HepG2 (cell line): Measurements from ENCODE around the gene R3HDM1. TPM values are rescaled to one million over a fixed set of nuclear protein-coding genes. Genes with fewer than 3 reads are reported as not detected.

Experiments used
- ATAC-seq: fragments of 200-7000 bp; cut with Tn5 transposase; 3 replicates; pipeline ENCODE4 v1.9.1; 2020; ENCODE audit warnings: mild to moderate bottlenecking, moderate library complexity
- BruUV-seq: library from RNA; stranded (reverse); fragments of 400-500 nt; replicated peaks from 2 replicates; lab custom pipeline; 2021; lab: Mats Ljungman, UMichigan
- CTCF ChIA-PET: fragments of 300-600 bp; formaldehyde crosslinking; extraction: SDS; loops from one replicate; lab custom pipeline; 2021; ENCODE audit warnings: low total read pairs, inconsistent platforms, low intra/inter-chr PET ratio; lab: Yijun Ruan, JAX
- POLR2A ChIA-PET: fragments of 350-600 bp; sonication (Branson Sonifier 250); formaldehyde crosslinking; loops from one replicate; lab custom pipeline; 2020; ENCODE audit warnings: antibody characterized with exemption, inconsistent platforms; lab: Yijun Ruan, JAX
- DNase-seq: peaks from one replicate; pipeline ENCODE4 v3.0.0-alpha.2; 2015; ENCODE audit warnings: low spot score
- FAIRE-seq: peaks from 3 replicates; lab custom pipeline; 2011; peaks lifted over from hg19 to GRCh38; lab: Jason Lieb, UNC
- H2AFZ ChIP-seq: one replicate; pipeline ENCODE4 v1.6.1; 2011; ENCODE audit warnings: low read length, inconsistent platforms
- H3K27ac ChIP-seq: fragments of 300-600 bp; 3 replicates; pipeline ENCODE4 v1.8.0; 2011; ENCODE audit warnings: mixed run types, mild to moderate bottlenecking, mixed read lengths, low read length, inconsistent platforms; ENCODE audit not compliant: insufficient read depth; ENCODE audit errors: extremely low read length
- H3K27me3 ChIP-seq, 2 experiments: fragments of 200-600 bp in 1 of 2; 2 replicates in 1 of 2; 3 replicates in 1 of 2; pipeline versions ENCODE4 v1.6.0 to v1.8.0; 2011; ENCODE audit warnings: low read length in 2 of 2, mild to moderate bottlenecking in 2 of 2, moderate library complexity in 2 of 2, inconsistent platforms in 1 of 2; ENCODE audit not compliant: insufficient read depth in 2 of 2, control insufficient read depth in 1 of 2
- H3K36me3 ChIP-seq, 2 experiments: fragments of 200-600 bp in 1 of 2; replicated peaks in 1 of 2; 2 replicates in 1 of 2; 3 replicates in 1 of 2; pipeline versions ENCODE4 v1.5.1 to v1.8.0; 2011; ENCODE audit warnings: low read length in 2 of 2, inconsistent platforms in 1 of 2; ENCODE audit not compliant: insufficient read depth in 2 of 2, control insufficient read depth in 1 of 2
- H3K4me1 ChIP-seq: 2 replicates; pipeline ENCODE4 v1.5.1; 2012; ENCODE audit warnings: low read length, inconsistent platforms; ENCODE audit not compliant: insufficient read depth
- H3K4me2 ChIP-seq: 2 replicates; pipeline ENCODE4 v1.6.0; 2011; ENCODE audit warnings: low read depth, low read length, inconsistent platforms
- H3K4me3 ChIP-seq, 3 experiments: fragments of 200-600 bp in 1 of 3; sonication (generic), shearing (Covaris generic) in 1 of 3; replicated peaks in 1 of 3; 2 replicates each; pipeline ENCODE4 v1.5.1; 2011 to 2016; ENCODE audit warnings: low read length in 3 of 3, inconsistent platforms in 2 of 3, low read depth in 2 of 3, mild to moderate bottlenecking in 2 of 3, control low read depth in 1 of 3, mixed read lengths in 1 of 3; ENCODE audit not compliant: insufficient read depth in 1 of 3
- H3K79me2 ChIP-seq: one replicate; pipeline ENCODE4 v1.6.1; 2011; ENCODE audit warnings: low read length, inconsistent platforms; ENCODE audit not compliant: insufficient read depth
- H3K9ac ChIP-seq: 2 replicates; pipeline ENCODE4 v1.6.0; 2011; ENCODE audit warnings: mild to moderate bottlenecking, low read depth, low read length, inconsistent platforms; ENCODE audit not compliant: insufficient read depth
- H3K9me3 ChIP-seq: 2 replicates; pipeline ENCODE4 v1.5.1; 2012; ENCODE audit warnings: mild to moderate bottlenecking, low read length
- H4K20me1 ChIP-seq: 2 replicates; pipeline ENCODE4 v1.6.0; 2011; ENCODE audit warnings: inconsistent platforms, mild to moderate bottlenecking, low read length, moderate library complexity; ENCODE audit not compliant: insufficient read depth
- ATM ChIP-seq: fragments of 450-650 bp; IDR thresholded peaks from 2 replicates; pipeline ENCODE4 v1.7.1; 2017; ENCODE audit warnings: mild to moderate bottlenecking, borderline replicate concordance
- FOXJ3 ChIP-seq: sonication (generic); formaldehyde crosslinking; IDR thresholded peaks from 2 replicates; pipeline ENCODE4 v1.4.0; 2020; ENCODE audit warnings: missing genetic modification reagents, mild to moderate bottlenecking, borderline replicate concordance
- MIER2 ChIP-seq: IDR thresholded peaks from 2 replicates; pipeline ENCODE4 v1.6.1; 2016; ENCODE audit warnings: missing biosample characterization, missing genetic modification reagents
- MXD4 ChIP-seq: IDR thresholded peaks from 2 replicates; pipeline ENCODE4 v1.6.1; 2016; ENCODE audit warnings: mild to moderate bottlenecking, missing biosample characterization, missing genetic modification reagents
- NFIC ChIP-seq: IDR thresholded peaks from 2 replicates; pipeline ENCODE4 v1.6.1; 2012; ENCODE audit warnings: mild to moderate bottlenecking, low read length, inconsistent platforms
- POGZ ChIP-seq: sonication (generic); formaldehyde crosslinking; IDR thresholded peaks from 2 replicates; pipeline ENCODE4 v1.4.0; 2020; ENCODE audit warnings: mild to moderate bottlenecking, missing genetic modification reagents
- RAD51 ChIP-seq: fragments of 450-650 bp; IDR thresholded peaks from 2 replicates; pipeline ENCODE4 v1.6.1; 2016; ENCODE audit warnings: borderline replicate concordance
- RARG ChIP-seq: sonication (generic); formaldehyde crosslinking; IDR thresholded peaks from 2 replicates; pipeline ENCODE4 v1.4.0; 2020; ENCODE audit warnings: low read depth, mild to moderate bottlenecking, missing genetic modification reagents
- ZNF136 ChIP-seq: sonication (generic); formaldehyde crosslinking; IDR thresholded peaks from 2 replicates; pipeline ENCODE4 v1.8.1; 2022; ENCODE audit warnings: low read depth, mild to moderate bottlenecking, moderate library complexity, missing genetic modification reagents
- ZSCAN25 ChIP-seq: sonication (generic); formaldehyde crosslinking; IDR thresholded peaks from 2 replicates; pipeline ENCODE4 v1.8.0; 2022; ENCODE audit warnings: mild to moderate bottlenecking, missing genetic modification reagents
- WGBS: methylation state at CpG from one replicate; pipeline ENCODE4 v1.1.6; 2017; ENCODE audit warnings: low lambda C conversion rate; 5-methylcytosine and 5-hydroxymethylcytosine counted together
- in situ Hi-C: cut with HindIII; loops from 2 replicates; pipeline ENCODE4 v1.10.0; 2017; ENCODE audit warnings: low pct_unique_long_range_greater_than_20kb; ENCODE audit not compliant: extremely low pct_ligation_motif_present
- intact Hi-C: fragments of 100-400 bp; cut with micrococcal nuclease; formaldehyde crosslinking; loops from one replicate; pipeline ENCODE4 v1.10.0; 2022; ENCODE audit not compliant: unreplicated experiment
- polyA plus RNA-seq, 8 experiments: library from polyadenylated mRNA; depleted of rRNA in 3 of 8; stranded (reverse) in 7 of 8; unstranded in 1 of 8; fragments of >200 nt; fragmentation: Illumina TruSeq in 4 of 8; extraction: Trizol in 4 of 8; gene quantifications; 2 replicates each; pipeline versions ENCODE4 v1.2.1 to v1.2.3, GENCODE V29; 2011 to 2016; ENCODE audit warnings: low read depth in 4 of 8, missing spikeins in 1 of 8, mixed read lengths in 1 of 8; ENCODE audit not compliant: insufficient read depth in 1 of 8
- total RNA-seq, 5 experiments: library from RNA; depleted of rRNA; stranded (reverse); fragments of >200 nt; fragmentation: Illumina TruSeq; extraction: Trizol; gene quantifications; 2 replicates each; pipeline ENCODE4 v1.2.3, GENCODE V29; 2016; ENCODE audit warnings: low read depth in 1 of 5
- TF ChIP-seq, protein P1 (sequence below): fragments of 450-650 bp; IDR thresholded peaks from 2 replicates; pipeline ENCODE4 v1.6.1; 2016
- TF ChIP-seq, protein P2 (sequence below): sonication (generic); formaldehyde crosslinking; IDR thresholded peaks from 2 replicates; pipeline ENCODE4 v1.4.0; 2020; ENCODE audit warnings: missing genetic modification reagents, borderline replicate concordance

Gene R3HDM1
- total and polyA plus RNA-seq, 2 of the 13 experiments (the other 11 are each of a cell fraction or from before 2014, with no cell fraction given), result 15.7 to 54.3 TPM

DNA sequence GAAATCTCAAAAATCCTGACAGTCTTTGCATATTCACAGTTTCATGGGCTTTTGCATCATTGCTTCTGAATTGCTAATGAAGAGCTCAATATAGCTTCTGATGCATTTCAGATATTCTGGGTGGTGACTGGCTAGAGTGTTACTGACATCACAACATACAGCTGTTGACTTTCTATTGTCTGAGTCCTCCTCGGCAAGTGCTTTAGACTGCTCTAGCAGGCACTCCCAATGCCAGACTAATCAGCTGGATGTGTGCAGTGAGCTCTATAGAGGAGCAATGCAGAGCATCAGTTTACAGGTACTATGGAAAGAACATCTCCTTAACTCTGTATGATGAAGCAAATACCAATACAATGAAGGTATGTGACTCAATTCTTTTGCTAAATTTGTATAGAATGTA, 54.9 kb downstream of the R3HDM1 start:
- no peak overlapping the region for H3K9ac ChIP-seq
- no TSS peak for BruUV-seq
- no peak overlapping the region for H3K4me3 ChIP-seq
- ChIA-PET CTCF (no interaction called here), POLR2A (no interaction called here)
- DNase-seq (no peak), ATAC-seq (no peak), FAIRE-seq (no peak)
- no peaks in the 10 kb centered on the region for H3K9me3 ChIP-seq
- no peak overlapping the region for H3K4me2 ChIP-seq
- no peak overlapping the region for H2AFZ ChIP-seq
- H3K36me3 ChIP-seq, result no peaks in the 10 kb centered on the region; a peak in 1 of 5 replicates
- no peaks in the 10 kb centered on the region for H3K4me1 ChIP-seq
- in situ Hi-C loops (no loop called here), intact Hi-C loops (no loop called here)
- H3K27me3 ChIP-seq, result no peaks in the 10 kb centered on the region
- H3K27ac ChIP-seq, result no peak overlapping the region
- no peaks in the 10 kb centered on the region for H3K79me2 ChIP-seq
- H4K20me1 ChIP-seq, result no peaks in the 10 kb centered on the region
- TF ChIP-seq FOXJ3, result no peak
- TF ChIP-seq NFIC, result no peak
- TF ChIP-seq, all 625 proteins: peak for 0
- WGBS, result 100% methylated on average over 1 of the region's 1 CpG

DNA sequence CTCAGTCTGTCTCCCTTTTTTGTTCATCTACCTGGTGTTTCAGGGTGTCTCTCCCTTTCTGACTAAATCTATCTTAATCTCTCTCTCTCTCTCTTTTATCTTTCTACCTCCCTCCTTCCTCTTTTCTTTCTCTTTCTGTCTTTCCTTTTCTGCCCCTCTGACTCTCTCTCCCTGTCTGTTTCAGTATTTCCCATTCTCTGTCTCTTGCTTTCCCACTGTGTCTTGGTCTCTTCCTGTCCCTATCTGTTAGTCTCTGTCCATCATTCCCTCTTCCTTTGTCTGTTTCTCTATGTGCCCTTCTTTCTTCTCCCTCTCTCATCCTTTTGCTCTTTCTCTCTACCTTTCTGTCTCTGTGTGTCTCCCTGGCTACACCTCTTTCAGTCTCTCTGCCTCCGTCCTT, 56.7 kb downstream of the R3HDM1 start:
- Histone ChIP-seq H3K9ac (no peak overlapping the region), H3K79me2 (no peaks in the 10 kb centered on the region), H3K4me2 (no peak overlapping the region), H3K4me1 (no peaks in the 10 kb centered on the region), H3K4me3 (no peak overlapping the region), H3K27me3 (no peaks in the 10 kb centered on the region), H4K20me1 (no peaks in the 10 kb centered on the region; the same call in 1 of the 2 replicates), H3K27ac (no peak overlapping the region), H2AFZ (no peak overlapping the region), H3K9me3 (peaks cover 8% of the 10 kb centered on the region), H3K36me3 (no peaks in the 10 kb centered on the region; a peak in 1 of 5 replicates)
- in situ Hi-C loops, result no loop called here
- DNase-seq (no peak), ATAC-seq (no peak), FAIRE-seq (no peak)
- POLR2A ChIA-PET, result no interaction called here
- no TSS peak for BruUV-seq
- WGBS, result 98% methylated on average over 1 of the region's 1 CpG
- intact Hi-C loops, result no loop called here
- CTCF ChIA-PET, result no interaction called here
- TF ChIP-seq, protein P1, sequence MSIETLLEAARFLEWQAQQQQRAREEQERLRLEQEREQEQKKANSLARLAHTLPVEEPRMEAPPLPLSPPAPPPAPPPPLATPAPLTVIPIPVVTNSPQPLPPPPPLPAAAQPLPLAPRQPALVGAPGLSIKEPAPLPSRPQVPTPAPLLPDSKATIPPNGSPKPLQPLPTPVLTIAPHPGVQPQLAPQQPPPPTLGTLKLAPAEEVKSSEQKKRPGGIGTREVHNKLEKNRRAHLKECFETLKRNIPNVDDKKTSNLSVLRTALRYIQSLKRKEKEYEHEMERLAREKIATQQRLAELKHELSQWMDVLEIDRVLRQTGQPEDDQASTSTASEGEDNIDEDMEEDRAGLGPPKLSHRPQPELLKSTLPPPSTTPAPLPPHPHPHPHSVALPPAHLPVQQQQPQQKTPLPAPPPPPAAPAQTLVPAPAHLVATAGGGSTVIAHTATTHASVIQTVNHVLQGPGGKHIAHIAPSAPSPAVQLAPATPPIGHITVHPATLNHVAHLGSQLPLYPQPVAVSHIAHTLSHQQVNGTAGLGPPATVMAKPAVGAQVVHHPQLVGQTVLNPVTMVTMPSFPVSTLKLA, result 0 out of 2 replicates have a peak, but pooled peaks have one; percentile 11
- TF ChIP-seq RAD51, result 0 out of 2 replicates have a peak, but pooled peaks have one; percentile 15
- no peak for TF ChIP-seq RARG (CRISPR knock-in tag)
- TF ChIP-seq MXD4 (CRISPR knock-in tag), result no peak
- no peak for TF ChIP-seq MIER2 (CRISPR knock-in tag)
- TF ChIP-seq POGZ (CRISPR knock-in tag), result no peak
- TF ChIP-seq ZSCAN25, result no peak
- TF ChIP-seq, protein P2, sequence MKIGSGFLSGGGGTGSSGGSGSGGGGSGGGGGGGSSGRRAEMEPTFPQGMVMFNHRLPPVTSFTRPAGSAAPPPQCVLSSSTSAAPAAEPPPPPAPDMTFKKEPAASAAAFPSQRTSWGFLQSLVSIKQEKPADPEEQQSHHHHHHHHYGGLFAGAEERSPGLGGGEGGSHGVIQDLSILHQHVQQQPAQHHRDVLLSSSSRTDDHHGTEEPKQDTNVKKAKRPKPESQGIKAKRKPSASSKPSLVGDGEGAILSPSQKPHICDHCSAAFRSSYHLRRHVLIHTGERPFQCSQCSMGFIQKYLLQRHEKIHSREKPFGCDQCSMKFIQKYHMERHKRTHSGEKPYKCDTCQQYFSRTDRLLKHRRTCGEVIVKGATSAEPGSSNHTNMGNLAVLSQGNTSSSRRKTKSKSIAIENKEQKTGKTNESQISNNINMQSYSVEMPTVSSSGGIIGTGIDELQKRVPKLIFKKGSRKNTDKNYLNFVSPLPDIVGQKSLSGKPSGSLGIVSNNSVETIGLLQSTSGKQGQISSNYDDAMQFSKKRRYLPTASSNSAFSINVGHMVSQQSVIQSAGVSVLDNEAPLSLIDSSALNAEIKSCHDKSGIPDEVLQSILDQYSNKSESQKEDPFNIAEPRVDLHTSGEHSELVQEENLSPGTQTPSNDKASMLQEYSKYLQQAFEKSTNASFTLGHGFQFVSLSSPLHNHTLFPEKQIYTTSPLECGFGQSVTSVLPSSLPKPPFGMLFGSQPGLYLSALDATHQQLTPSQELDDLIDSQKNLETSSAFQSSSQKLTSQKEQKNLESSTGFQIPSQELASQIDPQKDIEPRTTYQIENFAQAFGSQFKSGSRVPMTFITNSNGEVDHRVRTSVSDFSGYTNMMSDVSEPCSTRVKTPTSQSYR (CRISPR knock-in tag), result no peak
- TF ChIP-seq ZNF136, result no peak
- TF ChIP-seq ATM, result peak; percentile 20; the same call in 1 of the 2 replicates
